ENCODE measurements around the gene C22orf39.

C22orf39 gene

DNA sequence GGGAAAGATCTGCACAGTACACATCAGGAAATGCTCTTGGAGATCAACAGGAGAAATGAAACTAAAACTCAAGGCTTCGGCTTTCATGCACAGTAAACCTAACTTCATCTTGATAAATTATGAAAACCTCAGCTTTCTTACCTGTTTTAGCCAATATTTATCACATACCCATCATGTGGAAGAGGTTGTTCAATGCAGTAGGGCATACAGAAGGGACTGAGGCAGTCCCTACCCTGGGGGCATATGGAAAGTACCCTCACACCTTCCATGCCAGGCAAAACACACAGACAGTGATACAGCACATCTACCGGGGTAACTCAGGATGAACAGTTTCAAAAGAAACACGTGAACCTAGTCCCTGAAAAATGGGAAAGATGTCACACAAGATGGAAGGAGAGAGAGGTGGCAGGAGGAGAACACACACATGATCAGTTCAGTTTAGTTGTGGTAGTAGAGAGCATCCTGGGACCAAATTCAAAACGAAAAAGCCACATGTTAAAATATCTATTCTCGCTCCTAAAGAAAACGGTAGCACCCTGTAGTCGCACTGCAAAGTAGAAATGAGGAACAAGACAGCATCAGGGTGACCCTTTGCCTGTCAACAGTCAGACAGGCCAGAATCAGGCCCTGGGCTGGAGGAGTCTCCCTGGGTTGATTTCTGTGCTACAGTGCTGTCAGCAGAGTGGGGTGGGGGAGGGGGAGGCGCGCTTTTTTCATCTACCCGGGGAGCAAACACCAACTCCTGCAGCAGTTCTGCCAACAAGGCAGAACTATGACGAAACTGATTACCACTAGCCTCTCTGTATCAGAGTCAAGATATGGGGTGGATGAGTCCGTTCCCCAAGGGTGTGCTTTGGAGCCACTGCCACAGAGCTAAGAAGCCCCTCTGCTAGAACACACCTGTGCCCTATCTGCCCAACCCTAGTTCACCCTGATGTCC, 17.3 kb downstream of the C22orf39 start:
- H3K9me3 ChIP-seq (replicated peaks; ENCODE audit: insufficient read depth, low read length) = no peaks in the 10 kb centered on the region
- peak overlapping the region; percentile 94 for H3K27ac ChIP-seq (ENCODE audit: low read length)
- H3K4me2 ChIP-seq (ENCODE audit: low read depth, low read length) = peak overlapping the region; percentile 87
- peak; percentile 86 for DNase-seq
- H3K4me3 ChIP-seq (ENCODE audit: low read length) = peak overlapping the region; percentile 94
- H3K9me2 ChIP-seq (replicated peaks; ENCODE audit: insufficient read depth, low read length) = no peaks in the 10 kb centered on the region
- H2AFZ ChIP-seq (ENCODE audit: low read length) = no peak overlapping the region
- peaks cover 18% of the 10 kb centered on the region for H3F3A ChIP-seq (ENCODE audit: insufficient read depth, low read length)
- H3K36me3 ChIP-seq (replicated peaks; ENCODE audit: insufficient read depth, low read length) = peaks cover 7% of the 10 kb centered on the region; the same call in 1 of the 2 replicates
- no peak for TF ChIP-seq EZH2 (optimal IDR thresholded peaks at IDR 0.05; ENCODE audit: low read depth, low read length)
- TF ChIP-seq EZH2phosphoT487 (IDR thresholded peaks at IDR 0.05; ENCODE audit: low read length) = no peak
- TF ChIP-seq CTCF (IDR thresholded peaks at IDR 0.05; ENCODE audit: low read length) = no peak
- peaks cover 18% of the 10 kb centered on the region; the same call in 1 of the 2 replicates for H4K20me1 ChIP-seq (ENCODE audit: insufficient read depth, low read length)
- H3K27me3 ChIP-seq (replicated peaks; ENCODE audit: insufficient read depth, low read length) = no peaks in the 10 kb centered on the region
- peak overlapping the region; percentile 99 for H3K9ac ChIP-seq (ENCODE audit: low read length)
- peaks cover 30% of the 10 kb centered on the region for H3K4me1 ChIP-seq (ENCODE audit: low read length)
- peaks cover 75% of the 10 kb centered on the region for H3K79me2 ChIP-seq (ENCODE audit: low read length)

GRCh38 chr22:19424186-19424500, 23.4 kb downstream of the C22orf39 start:
- H3K9me2 ChIP-seq (replicated peaks; ENCODE audit: insufficient read depth, low read length) = no peaks in the 10 kb centered on the region
- H3K36me3 ChIP-seq (replicated peaks; ENCODE audit: insufficient read depth, low read length) = peaks cover 10% of the 10 kb centered on the region; the same call in 1 of the 2 replicates
- DNase-seq = no peak
- peaks cover 94% of the 10 kb centered on the region for H3K79me2 ChIP-seq (ENCODE audit: low read length)
- no peak overlapping the region for H3K9ac ChIP-seq (ENCODE audit: low read length)
- no peak overlapping the region for H2AFZ ChIP-seq (ENCODE audit: low read length)
- no peaks in the 10 kb centered on the region for H3K9me3 ChIP-seq (replicated peaks; ENCODE audit: insufficient read depth, low read length)
- H3K27me3 ChIP-seq (replicated peaks; ENCODE audit: insufficient read depth, low read length) = no peaks in the 10 kb centered on the region
- H3K4me3 ChIP-seq (ENCODE audit: low read length) = no peak overlapping the region
- peaks cover 24% of the 10 kb centered on the region; the same call in 1 of the 2 replicates for H4K20me1 ChIP-seq (ENCODE audit: insufficient read depth, low read length)
- H3K4me1 ChIP-seq (ENCODE audit: low read length) = peaks cover 73% of the 10 kb centered on the region
- peaks cover 38% of the 10 kb centered on the region for H3F3A ChIP-seq (ENCODE audit: insufficient read depth, low read length)
- TF ChIP-seq CTCF (IDR thresholded peaks at IDR 0.05; ENCODE audit: low read length) = no peak
- no peak for TF ChIP-seq EZH2phosphoT487 (IDR thresholded peaks at IDR 0.05; ENCODE audit: low read length)
- no peak for TF ChIP-seq EZH2 (optimal IDR thresholded peaks at IDR 0.05; ENCODE audit: low read depth, low read length)
- H3K27ac ChIP-seq (ENCODE audit: low read length) = peak overlapping the region; percentile 13; the same call in 1 of the 2 replicates
- no peak overlapping the region for H3K4me2 ChIP-seq (ENCODE audit: low read depth, low read length)

GRCh38 chr22:19422440-19423301, 24.8 kb downstream of the C22orf39 start:
- H3K4me1 ChIP-seq (ENCODE audit: low read length) = peaks cover 75% of the 10 kb centered on the region
- no peak for DNase-seq

More at GRCh38 chr22:19422440-19423301, 24.8 kb downstream of the C22orf39 start:
- peaks cover 94% of the 10 kb centered on the region for H3K79me2 ChIP-seq (ENCODE audit: low read length)
- H3K27me3 ChIP-seq (replicated peaks; ENCODE audit: insufficient read depth, low read length) = no peaks in the 10 kb centered on the region
- no peaks in the 10 kb centered on the region for H3K9me3 ChIP-seq (replicated peaks; ENCODE audit: insufficient read depth, low read length)
- no peak overlapping the region for H2AFZ ChIP-seq (ENCODE audit: low read length)
- no peak overlapping the region for H3K4me3 ChIP-seq (ENCODE audit: low read length)
- peak overlapping the region; percentile 57; the same call in 1 of the 2 replicates for H3K27ac ChIP-seq (ENCODE audit: low read length)
- peaks cover 21% of the 10 kb centered on the region; the same call in 1 of the 2 replicates for H4K20me1 ChIP-seq (ENCODE audit: insufficient read depth, low read length)
- no peak overlapping the region for H3K9ac ChIP-seq (ENCODE audit: low read length)
- peaks cover 52% of the 10 kb centered on the region for H3F3A ChIP-seq (ENCODE audit: insufficient read depth, low read length)
- H3K9me2 ChIP-seq (replicated peaks; ENCODE audit: insufficient read depth, low read length) = no peaks in the 10 kb centered on the region
- TF ChIP-seq CTCF (IDR thresholded peaks at IDR 0.05; ENCODE audit: low read length) (no peak), EZH2phosphoT487 (IDR thresholded peaks at IDR 0.05; ENCODE audit: low read length) (no peak), EZH2 (optimal IDR thresholded peaks at IDR 0.05; ENCODE audit: low read depth, low read length) (no peak)
- 0 out of 2 replicates have a peak overlapping the region, but pooled peaks have one; percentile 2 for H3K4me2 ChIP-seq (ENCODE audit: low read depth, low read length)
- H3K36me3 ChIP-seq (replicated peaks; ENCODE audit: insufficient read depth, low read length) = peaks cover 7% of the 10 kb centered on the region; the same call in 1 of the 2 replicates
